Cortex of kidney (tissue), 1 donor: Measurements from ENCODE around the gene BABAM2.

Source experiments
- DNase-seq: peaks from one replicate; lab custom pipeline; 2025; lab: John Stamatoyannopoulos, UW

BABAM2 gene

GRCh38 chr2:28282861-28283646 lies 392.5 kb downstream of the BABAM2 start:
- DNase-seq = no peak

GRCh38 chr2:28283861-28284260 lies 393.3 kb downstream of the BABAM2 start:
- no peak for DNase-seq

- DNase-seq = no peak
These were observed 396.1 kb downstream of the BABAM2 start for GRCh38 chr2:28286678-28287077.

- no peak for DNase-seq
These were observed 396.9 kb downstream of the BABAM2 start for GRCh38 chr2:28287256-28287915.

GRCh38 chr2:28288620-28289019 lies 398.1 kb downstream of the BABAM2 start:
- DNase-seq = no peak

- DNase-seq = no peak
These were observed 401.4 kb downstream of the BABAM2 start for GRCh38 chr2:28291811-28292440.

- no peak for DNase-seq
These were observed 402.0 kb downstream of the BABAM2 start for GRCh38 chr2:28292491-28292890.

DNA sequence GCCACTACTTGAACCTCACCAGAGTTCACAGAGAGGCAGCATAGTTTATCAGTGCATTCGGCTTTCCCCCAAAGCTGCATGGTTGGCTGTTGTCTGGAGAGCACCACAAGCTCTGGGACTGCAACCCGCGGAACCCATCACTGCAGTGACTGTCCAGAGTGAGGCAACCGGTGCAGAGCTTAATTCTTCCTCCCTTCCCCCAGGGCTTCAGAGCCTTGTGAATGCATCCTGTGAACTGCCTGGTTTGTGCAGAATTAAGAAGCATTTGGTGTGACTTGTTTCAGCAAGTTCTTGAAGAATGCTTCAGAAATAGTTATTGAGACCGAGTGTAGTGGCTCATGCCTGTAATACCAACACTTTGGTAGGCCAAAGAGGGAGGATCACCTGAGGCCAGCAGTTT lies 402.9 kb downstream of the BABAM2 start:
- DNase-seq = no peak

DNA sequence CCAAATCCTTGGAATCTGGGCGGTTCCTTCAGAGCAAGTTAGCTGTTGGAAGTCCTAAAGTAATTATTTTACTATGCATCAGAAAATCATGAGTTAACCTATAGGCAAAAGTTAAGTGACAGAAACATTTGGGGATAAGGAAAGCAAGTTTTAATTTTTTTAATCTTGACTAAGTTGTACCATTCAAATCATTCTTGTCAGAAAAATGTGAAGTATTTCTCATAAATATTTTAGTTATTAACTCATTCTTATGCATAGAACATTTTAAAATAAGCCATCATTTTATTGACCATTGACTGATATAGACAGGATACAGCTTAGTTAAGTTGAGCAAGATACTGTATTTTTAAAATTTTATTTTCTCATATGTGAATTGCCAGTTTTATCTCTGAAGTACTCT lies 403.9 kb downstream of the BABAM2 start:
- DNase-seq = no peak

- no peak for DNase-seq
These were observed 405.7 kb downstream of the BABAM2 start for GRCh38 chr2:28296243-28296642.

DNA sequence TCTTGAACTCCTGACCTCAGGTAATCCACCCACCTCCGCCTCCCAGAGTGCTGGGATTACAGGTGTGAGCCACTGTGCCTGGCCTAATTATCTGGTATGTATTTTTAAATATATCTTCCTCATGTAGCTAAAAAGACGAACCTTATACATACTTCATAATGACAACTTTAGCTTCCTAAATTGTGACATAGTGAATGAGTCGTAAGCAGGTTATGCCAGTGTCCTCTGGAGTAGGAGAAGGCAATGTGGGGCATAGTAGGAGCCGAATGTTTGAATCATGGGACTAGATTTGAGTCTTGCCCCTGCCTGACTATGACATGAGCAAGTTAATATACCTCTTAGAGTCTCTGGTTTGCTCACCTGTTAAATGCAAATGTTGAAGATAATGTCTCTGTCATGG lies 406.4 kb downstream of the BABAM2 start:
- DNase-seq = no peak

DNA sequence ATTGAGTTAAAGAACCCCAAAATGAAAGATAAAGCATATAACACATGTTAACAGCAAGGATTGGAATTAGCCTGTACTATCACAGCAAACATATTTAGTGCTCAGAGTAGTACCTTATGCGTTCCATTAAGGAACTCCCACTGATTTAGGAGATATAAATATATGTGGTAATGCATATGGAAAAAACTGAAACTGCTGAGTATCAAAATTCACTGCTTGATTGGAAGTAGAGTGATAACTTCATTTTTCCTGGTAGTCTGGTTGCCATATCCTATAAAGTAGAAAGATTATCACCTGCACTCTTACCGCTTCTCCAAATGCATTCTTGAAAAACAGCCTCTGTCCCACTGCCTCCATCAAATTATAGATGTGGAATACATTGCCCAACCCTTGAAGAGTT lies 407.0 kb downstream of the BABAM2 start:
- no peak for DNase-seq

DNA sequence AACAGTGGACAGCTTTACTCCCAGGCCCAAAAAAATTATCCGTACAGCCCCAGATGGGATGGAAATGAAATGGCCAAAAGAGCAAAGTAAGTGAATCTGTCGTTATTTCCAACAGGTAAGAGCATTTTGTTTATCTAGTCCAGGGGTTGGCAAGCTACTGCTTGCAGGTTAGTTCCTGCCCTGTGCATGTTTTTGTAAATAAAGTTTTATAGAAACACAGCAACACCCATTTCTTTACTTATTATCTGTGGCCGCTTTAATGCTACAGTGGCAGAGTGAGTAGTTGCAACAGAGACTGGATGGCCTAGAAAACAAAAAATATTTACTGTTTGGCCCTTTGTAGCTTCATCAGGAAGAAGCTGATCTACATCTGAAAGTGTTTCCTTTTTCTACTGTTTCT lies 407.9 kb downstream of the BABAM2 start:
- DNase-seq = no peak

DNA sequence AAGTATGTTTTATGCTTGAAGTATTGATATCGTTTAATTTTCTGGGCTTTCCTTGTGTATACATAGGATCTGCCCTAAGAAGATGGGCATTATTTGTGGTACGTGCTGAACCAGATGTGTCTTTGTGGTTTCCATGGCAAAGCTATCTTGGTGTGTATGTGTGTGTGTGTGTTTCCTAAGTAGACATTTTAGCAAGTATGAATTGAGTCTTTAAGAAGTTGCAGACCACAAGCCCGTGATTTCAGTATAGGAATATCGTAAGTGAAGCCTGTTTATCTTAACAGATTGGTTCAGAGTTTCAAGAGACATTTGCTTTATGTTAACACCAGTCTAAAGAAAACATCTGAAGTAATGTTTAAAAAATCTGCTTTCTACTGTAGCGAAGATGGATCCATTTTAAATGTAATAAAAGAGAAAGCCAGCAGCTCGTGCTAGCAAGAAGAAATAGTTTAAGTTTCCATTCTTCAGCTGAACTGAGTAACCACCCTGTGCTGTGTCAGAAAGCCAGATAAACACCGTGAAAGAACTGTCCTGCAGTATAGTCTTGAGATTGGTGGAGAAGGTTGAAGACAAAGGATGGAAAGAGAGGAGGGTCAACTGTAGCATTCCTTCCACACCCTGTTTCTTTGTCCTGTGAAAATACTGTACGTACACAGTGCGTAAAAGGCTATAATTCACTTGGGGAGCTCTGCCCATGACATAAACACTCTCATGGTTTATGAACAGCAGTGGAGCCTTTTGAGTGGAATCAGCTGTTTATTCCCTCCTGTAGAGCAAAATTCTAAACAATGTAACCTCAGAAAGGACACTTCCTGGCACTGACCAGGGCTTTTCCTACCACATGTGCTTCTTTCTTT lies 410.2 kb downstream of the BABAM2 start:
- DNase-seq = no peak

GRCh38 chr2:28305202-28305601 lies 414.7 kb downstream of the BABAM2 start:
- DNase-seq = no peak

- DNase-seq = no peak
These were observed 419.6 kb downstream of the BABAM2 start for GRCh38 chr2:28310107-28310506.

DNA sequence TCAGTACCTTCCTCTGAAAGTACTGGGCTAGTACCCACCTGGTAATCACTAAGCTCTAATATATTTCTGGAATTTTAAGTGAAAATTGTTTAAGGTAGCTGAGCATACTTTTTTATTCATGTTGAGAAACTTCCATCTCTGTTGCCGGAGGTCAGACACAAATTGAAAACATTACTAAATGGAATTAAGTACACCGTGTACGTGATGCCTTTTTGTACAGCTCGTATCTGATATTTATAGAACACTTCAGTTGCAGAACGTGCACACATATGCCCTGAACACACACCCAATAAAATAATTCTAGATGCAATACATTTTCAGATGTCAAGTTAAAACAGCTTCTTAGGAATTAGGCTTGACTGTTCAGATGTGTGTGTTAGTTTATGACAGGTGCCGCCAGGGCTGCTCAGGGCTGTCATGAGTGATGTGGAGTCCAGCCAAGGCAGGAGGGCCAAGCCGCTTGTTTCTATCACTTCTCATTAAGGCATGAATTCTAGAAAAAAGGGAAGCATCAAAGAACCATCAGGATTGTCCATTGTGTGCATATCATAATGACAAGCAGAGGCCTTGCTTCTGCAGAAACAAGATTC lies 421.2 kb downstream of the BABAM2 start:
- no peak for DNase-seq

- no peak for DNase-seq
These were observed 422.0 kb downstream of the BABAM2 start for GRCh38 chr2:28312307-28313219.

GRCh38 chr2:28313220-28313784 lies 422.8 kb downstream of the BABAM2 start:
- DNase-seq = no peak

GRCh38 chr2:28314968-28315367 lies 424.4 kb downstream of the BABAM2 start:
- no peak for DNase-seq
